ENCODE results near the gene ROBO1.

- no peak for TF ChIP-seq EZH2 (IDR thresholded peaks at IDR 0.05)
- TF ChIP-seq POLR2AphosphoS5 (IDR thresholded peaks at IDR 0.05; ENCODE audit: borderline replicate concordance, low read depth, low read length), result no peak
These were observed 550.7 kb downstream of the ROBO1 start for GRCh38 chr3:79217096-79217495.

All from SK-N-MC (cell line).